ENCODE data around the gene GRK3.

The GRK3 gene

DNA sequence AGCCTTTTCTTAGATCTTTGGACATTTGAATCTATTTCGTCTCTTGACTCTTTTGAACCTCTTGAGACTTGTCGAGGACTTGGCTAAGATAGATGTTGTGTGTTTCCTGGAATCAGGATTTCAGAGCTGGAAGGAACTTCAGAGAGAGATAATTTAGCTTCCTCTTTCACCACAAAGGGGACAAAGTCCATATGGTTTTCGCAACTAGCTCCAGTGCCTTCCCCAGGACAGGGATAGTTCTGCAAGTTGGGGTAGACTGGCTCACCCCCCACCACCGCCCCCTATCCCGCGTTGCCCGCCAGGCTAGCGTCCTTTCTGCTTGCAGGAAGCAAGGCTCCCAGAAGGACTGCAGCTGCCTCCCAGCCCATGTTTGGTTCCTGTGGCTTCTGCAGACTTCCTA, 101.8 kb downstream of the GRK3 start:
- TF ChIP-seq POLR2A (IDR thresholded peaks at IDR 0.05; ENCODE audit: extremely low read depth, insufficient read length) (no peak), MAX (IDR thresholded peaks at IDR 0.05; ENCODE audit: low read depth, low read length) (no peak), MYC (IDR thresholded peaks at IDR 0.05; ENCODE audit: low read depth, low read length) (no peak), CTCF (IDR thresholded peaks at IDR 0.05; ENCODE audit: low read depth, low read length) (no peak)
- DNase-seq (ENCODE audit: low read depth): peak; percentile 36

GRCh38 chr22:25668437-25668836, 104.0 kb downstream of the GRK3 start:
- no peak for DNase-seq (ENCODE audit: low read depth)
- no peak overlapping the region for H3K4me3 ChIP-seq (ENCODE audit: low read depth, low read length)
- TF ChIP-seq CTCF (IDR thresholded peaks at IDR 0.05; ENCODE audit: low read depth, low read length): no peak
- TF ChIP-seq MYC (IDR thresholded peaks at IDR 0.05; ENCODE audit: low read depth, low read length): no peak
- no peak for TF ChIP-seq MAX (IDR thresholded peaks at IDR 0.05; ENCODE audit: low read depth, low read length)
- TF ChIP-seq POLR2A (IDR thresholded peaks at IDR 0.05; ENCODE audit: extremely low read depth, insufficient read length): no peak

More for the DNA sequence above, 101.8 kb downstream of the GRK3 start:
- H3K4me3 ChIP-seq (ENCODE audit: low read depth, low read length): no peak overlapping the region

DNA sequence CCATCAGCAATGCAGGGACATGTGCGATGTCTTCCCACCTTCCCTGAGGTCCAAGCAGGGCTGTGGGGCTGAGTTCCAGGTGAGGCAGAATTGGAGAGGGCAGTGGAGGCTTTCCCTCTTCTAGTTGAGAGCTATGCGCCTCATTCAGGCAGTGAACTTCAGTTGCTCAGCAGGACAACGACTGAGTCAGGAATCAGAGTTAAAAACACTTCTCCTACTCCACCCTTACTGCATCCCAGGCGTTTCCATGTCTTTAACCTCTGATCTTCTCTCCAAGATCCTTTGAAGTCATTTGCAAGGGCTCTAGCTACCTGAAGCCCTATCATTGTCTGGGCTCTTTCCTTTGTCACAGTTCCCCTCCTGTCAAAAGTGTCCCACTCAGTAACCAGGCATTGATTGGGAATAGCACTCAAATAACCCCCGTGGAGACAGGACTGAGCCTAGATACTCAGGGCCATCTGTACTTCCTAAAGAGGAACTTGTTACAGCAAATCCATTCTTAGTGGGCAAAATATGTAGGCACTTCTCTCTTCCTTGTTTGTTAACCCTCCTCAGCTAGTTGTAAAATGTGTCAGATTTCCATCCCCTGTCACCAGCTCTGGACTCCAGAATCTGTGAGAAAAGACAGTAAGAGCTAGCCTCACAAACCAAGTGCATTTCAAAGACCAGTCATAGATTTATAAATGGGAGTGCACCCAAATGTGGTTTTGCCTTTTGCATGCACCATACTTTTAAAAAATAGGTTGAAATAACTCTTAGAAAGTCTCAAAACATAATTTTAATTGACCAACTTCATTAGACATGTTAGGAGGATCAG, 105.0 kb downstream of the GRK3 start:
- no peak overlapping the region for H3K4me3 ChIP-seq (ENCODE audit: low read depth, low read length)
- peak; percentile 12 for DNase-seq (ENCODE audit: low read depth)
- TF ChIP-seq POLR2A (IDR thresholded peaks at IDR 0.05; ENCODE audit: extremely low read depth, insufficient read length) (no peak), MAX (IDR thresholded peaks at IDR 0.05; ENCODE audit: low read depth, low read length) (no peak), CTCF (IDR thresholded peaks at IDR 0.05; ENCODE audit: low read depth, low read length) (no peak), MYC (IDR thresholded peaks at IDR 0.05; ENCODE audit: low read depth, low read length) (no peak)

DNA sequence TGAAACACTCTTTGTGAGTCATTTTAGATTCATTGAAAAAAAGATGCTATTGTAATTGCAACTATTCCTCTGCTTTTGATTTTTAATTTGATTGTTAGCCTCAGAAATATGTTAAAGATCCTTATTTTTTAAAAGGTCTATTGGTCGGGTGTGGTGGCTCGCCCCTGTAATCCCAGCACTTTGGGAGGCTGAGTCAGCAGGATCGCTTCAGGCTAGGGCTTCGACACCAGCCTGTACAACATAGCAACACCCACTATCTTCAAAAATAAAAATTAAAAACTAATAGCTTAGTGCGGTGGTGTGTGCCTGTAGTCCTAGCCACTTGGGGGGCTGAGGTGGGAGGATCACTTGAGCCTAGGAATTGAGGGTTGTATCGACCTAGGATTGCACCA, 105.6 kb downstream of the GRK3 start:
- H3K4me3 ChIP-seq (ENCODE audit: low read depth, low read length): no peak overlapping the region
- no peak for DNase-seq (ENCODE audit: low read depth)
- no peak for TF ChIP-seq MAX (IDR thresholded peaks at IDR 0.05; ENCODE audit: low read depth, low read length)
- no peak for TF ChIP-seq MYC (IDR thresholded peaks at IDR 0.05; ENCODE audit: low read depth, low read length)
- TF ChIP-seq POLR2A (IDR thresholded peaks at IDR 0.05; ENCODE audit: extremely low read depth, insufficient read length): no peak
- TF ChIP-seq CTCF (IDR thresholded peaks at IDR 0.05; ENCODE audit: low read depth, low read length): no peak

DNA sequence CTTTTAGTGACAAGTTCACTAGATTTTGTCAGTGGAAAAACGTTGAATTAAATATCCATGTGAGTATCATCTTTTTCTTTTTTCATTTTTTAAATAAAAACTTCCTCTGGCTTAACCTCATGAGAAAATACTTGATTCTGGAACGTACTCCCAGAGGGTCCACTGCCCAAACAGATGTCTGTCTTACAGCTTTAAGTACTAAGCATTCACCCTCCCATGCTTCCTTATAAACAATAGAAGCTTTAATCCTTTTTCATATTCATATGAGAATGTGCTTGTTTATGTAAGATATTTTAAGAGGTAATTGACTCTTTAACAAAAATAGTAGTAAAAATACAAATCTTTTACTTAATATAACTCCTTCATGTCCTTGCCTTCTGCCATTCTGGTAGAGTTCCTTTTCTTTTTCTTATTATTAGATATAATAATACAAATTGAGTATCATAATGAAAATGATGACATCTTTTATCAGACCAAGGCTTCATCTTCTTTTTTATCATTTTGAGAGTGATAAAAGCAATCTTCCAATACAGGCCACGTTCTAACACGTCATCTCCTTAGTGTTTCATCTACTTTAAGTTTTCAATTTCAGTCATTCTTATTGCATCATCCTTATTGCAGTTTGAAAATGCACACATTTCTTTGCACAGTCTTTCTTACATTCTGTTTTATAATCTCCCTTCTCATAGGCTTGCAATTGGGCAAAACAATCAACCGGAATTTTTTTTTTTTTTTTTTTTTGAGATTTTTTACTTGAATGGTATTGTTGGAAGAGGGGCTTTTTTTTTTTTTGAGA, 108.0 kb downstream of the GRK3 start:
- DNase-seq (ENCODE audit: low read depth): no peak
- no peak for TF ChIP-seq MYC (IDR thresholded peaks at IDR 0.05; ENCODE audit: low read depth, low read length)
- no peak for TF ChIP-seq POLR2A (IDR thresholded peaks at IDR 0.05; ENCODE audit: extremely low read depth, insufficient read length)
- TF ChIP-seq MAX (IDR thresholded peaks at IDR 0.05; ENCODE audit: low read depth, low read length): no peak
- no peak overlapping the region for H3K4me3 ChIP-seq (ENCODE audit: low read depth, low read length)

DNA sequence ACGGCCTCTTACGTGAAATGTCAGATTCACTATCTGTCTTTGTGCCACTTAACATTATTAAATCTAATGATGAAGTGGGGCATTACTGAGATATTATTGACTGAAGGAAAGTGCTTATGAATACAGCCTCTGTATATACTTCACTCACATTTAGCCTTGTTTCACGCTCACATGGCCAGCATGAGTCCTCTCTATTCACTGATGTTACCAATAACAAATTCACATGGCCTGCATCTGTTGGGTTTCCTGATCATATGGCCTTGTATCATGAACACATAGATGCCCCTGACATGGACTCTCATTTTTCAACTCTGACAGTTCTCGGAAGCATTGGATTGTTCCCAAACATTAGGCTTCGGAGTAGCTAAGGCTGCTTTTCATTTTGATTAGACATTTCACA, 109.2 kb downstream of the GRK3 start:
- DNase-seq (ENCODE audit: low read depth): no peak
- no peak overlapping the region for H3K4me3 ChIP-seq (ENCODE audit: low read depth, low read length)
- no peak for TF ChIP-seq CTCF (IDR thresholded peaks at IDR 0.05; ENCODE audit: low read depth, low read length)
- no peak for TF ChIP-seq MYC (IDR thresholded peaks at IDR 0.05; ENCODE audit: low read depth, low read length)
- no peak for TF ChIP-seq POLR2A (IDR thresholded peaks at IDR 0.05; ENCODE audit: extremely low read depth, insufficient read length)
- no peak for TF ChIP-seq MAX (IDR thresholded peaks at IDR 0.05; ENCODE audit: low read depth, low read length)
